Neural cell (in vitro differentiated cells): Measurements from ENCODE around the gene FSHR. TPM values are rescaled to one million over a fixed set of nuclear protein-coding genes. Genes with fewer than 3 reads are reported as not detected.

Source experiments
- H2AFZ ChIP-seq: fragments of 200-600, 300-800 bp; sonication (generic), shearing (Covaris generic); 2 replicates; pipeline ENCODE4 v1.6.0; 2014; ENCODE audit warnings: low read depth, mild to moderate bottlenecking, antibody characterized with exemption, low read length, moderate library complexity
- H3F3A ChIP-seq: fragments of 200-600 bp; shearing (Covaris generic); 2 replicates; pipeline ENCODE4 v1.6.1; 2016; ENCODE audit warnings: mild to moderate bottlenecking, moderate library complexity, mixed read lengths, antibody characterized with exemption, low read length; ENCODE audit not compliant: insufficient read depth, poor library complexity, severe bottlenecking
- H3K27ac ChIP-seq: fragments of 200-600, 300-800 bp; sonication (generic), shearing (Covaris generic); 2 replicates; pipeline ENCODE4 v1.5.1; 2014; ENCODE audit warnings: mild to moderate bottlenecking, low read length, moderate library complexity
- H3K27me3 ChIP-seq: fragments of 300-800, 200-600 bp; sonication (generic), shearing (Covaris generic); 2 replicates; pipeline ENCODE4 v1.6.0; 2014; ENCODE audit warnings: mild to moderate bottlenecking, low read depth, low read length, moderate library complexity; ENCODE audit not compliant: insufficient read depth
- H3K36me3 ChIP-seq: fragments of 300-800, 200-600 bp; sonication (generic), shearing (Covaris generic); 2 replicates; pipeline ENCODE4 v1.5.1; 2014; ENCODE audit warnings: mild to moderate bottlenecking, antibody characterized with exemption, low read length, moderate library complexity; ENCODE audit not compliant: insufficient read depth
- H3K4me2 ChIP-seq: fragments of 300-800, 200-600 bp; sonication (generic), shearing (Covaris generic); 2 replicates; pipeline ENCODE4 v1.6.0; 2014; ENCODE audit warnings: mild to moderate bottlenecking, low read length
- H3K4me3 ChIP-seq: fragments of 300-800, 200-600 bp; sonication (generic), shearing (Covaris generic); 2 replicates; pipeline ENCODE4 v1.5.1; 2014; ENCODE audit warnings: mild to moderate bottlenecking, low read length, moderate library complexity
- H3K79me2 ChIP-seq: fragments of 200-600 bp; shearing (Covaris generic); replicated peaks from 2 replicates; pipeline ENCODE4 v1.6.0; 2014; ENCODE audit warnings: mild to moderate bottlenecking, low read length, moderate library complexity; ENCODE audit not compliant: insufficient read depth
- H3K9ac ChIP-seq: fragments of 300-800, 200-600 bp; sonication (generic), shearing (Covaris generic); 2 replicates; pipeline ENCODE4 v1.6.1; 2016; ENCODE audit warnings: mild to moderate bottlenecking, low read length, mixed read lengths
- H3K9me2 ChIP-seq: fragments of 200-600 bp; shearing (Covaris generic); 2 replicates; pipeline ENCODE4 v1.6.1; 2016; ENCODE audit warnings: mild to moderate bottlenecking, low read length, mixed read lengths; ENCODE audit not compliant: insufficient read depth
- H3K9me3 ChIP-seq: fragments of 200-600, 300-800 bp; sonication (generic), shearing (Covaris generic); 2 replicates; pipeline ENCODE4 v1.6.1; 2016; ENCODE audit warnings: mild to moderate bottlenecking, mixed run types, low read length, moderate library complexity, mixed read lengths
- H4K20me1 ChIP-seq: fragments of 200-600 bp; shearing (Covaris generic); 2 replicates; pipeline ENCODE4 v1.6.1; 2016; ENCODE audit warnings: mild to moderate bottlenecking, mixed run types; ENCODE audit not compliant: insufficient read depth
- CTCF ChIP-seq: fragments of 450-650 bp; IDR thresholded peaks from 2 replicates; pipeline ENCODE4 v1.5.1; 2014; ENCODE audit warnings: antibody characterized with exemption, mild to moderate bottlenecking, moderate library complexity; ENCODE audit not compliant: poor library complexity, severe bottlenecking
- EP300 ChIP-seq: fragments of 450-650 bp; conservative IDR thresholded peaks from 2 replicates; pipeline ENCODE4 v1.6.1; 2014; ENCODE audit warnings: antibody characterized with exemption, mild to moderate bottlenecking, moderate library complexity; ENCODE audit not compliant: poor library complexity, severe bottlenecking
- EZH2 ChIP-seq: fragments of 200-600, 300-800 bp; shearing (Covaris generic), sonication (generic); IDR thresholded peaks from 2 replicates; pipeline ENCODE4 v1.6.1; 2014; ENCODE audit warnings: antibody characterized with exemption, low read length, borderline replicate concordance, mild to moderate bottlenecking; ENCODE audit not compliant: insufficient read depth, poor library complexity, severe bottlenecking
- MXI1 ChIP-seq: fragments of 450-650 bp; conservative IDR thresholded peaks from 2 replicates; pipeline ENCODE4 v1.6.1; 2014; ENCODE audit warnings: antibody characterized with exemption, mild to moderate bottlenecking; ENCODE audit not compliant: poor library complexity, severe bottlenecking
- POLR2AphosphoS5 ChIP-seq: IDR thresholded peaks from 2 replicates; pipeline ENCODE4 v1.6.1; 2012
- RAD21 ChIP-seq: fragments of 450-650 bp; conservative IDR thresholded peaks from 2 replicates; pipeline ENCODE4 v1.6.1; 2014; ENCODE audit warnings: antibody characterized with exemption, mild to moderate bottlenecking, moderate library complexity
- REST ChIP-seq: IDR thresholded peaks from 2 replicates; pipeline ENCODE4 v1.6.1; 2012; ENCODE audit warnings: borderline replicate concordance
- SMC3 ChIP-seq: fragments of 450-650 bp; conservative IDR thresholded peaks from 2 replicates; pipeline ENCODE4 v1.6.1; 2014; ENCODE audit warnings: antibody characterized with exemption, mild to moderate bottlenecking, moderate library complexity; ENCODE audit not compliant: poor library complexity
- TAF1 ChIP-seq: IDR thresholded peaks from 2 replicates; pipeline ENCODE4 v1.6.1; 2012; ENCODE audit warnings: low read depth
- polyA plus RNA-seq: library from polyadenylated mRNA; depleted of rRNA; stranded (reverse); fragments of >200 nt; gene quantifications from 2 replicates; pipeline ENCODE4 v1.2.3, GENCODE V29; 2014

The FSHR gene
- polyA plus RNA-seq, 1 donor from 2014 or later = not detected

GRCh38 chr2:48993576-48993975, 160.7 kb downstream of the FSHR start:
- no peak overlapping the region for H3K4me2 ChIP-seq
- H3K27ac ChIP-seq = no peak overlapping the region
- H3K36me3 ChIP-seq = no peaks in the 10 kb centered on the region
- H2AFZ ChIP-seq = no peak overlapping the region
- no peaks in the 10 kb centered on the region for H3K9me3 ChIP-seq
- H3K9me2 ChIP-seq = no peaks in the 10 kb centered on the region
- H3K4me3 ChIP-seq = no peak overlapping the region
- no peaks in the 10 kb centered on the region for H4K20me1 ChIP-seq
- H3K79me2 ChIP-seq = no peaks in the 10 kb centered on the region
- no peaks in the 10 kb centered on the region for H3K27me3 ChIP-seq
- H3K9ac ChIP-seq = no peak overlapping the region
- no peaks in the 10 kb centered on the region for H3F3A ChIP-seq
- TF ChIP-seq TAF1 (no peak), EZH2 (no peak), EP300 (no peak), SMC3 (no peak), RAD21 (no peak), POLR2AphosphoS5 (no peak), MXI1 (no peak), REST (no peak), CTCF (no peak)

- Histone ChIP-seq H2AFZ (no peak overlapping the region), H3K27ac (no peak overlapping the region), H3K4me3 (no peak overlapping the region), H3K9ac (no peak overlapping the region), H3K79me2 (no peaks in the 10 kb centered on the region), H4K20me1 (no peaks in the 10 kb centered on the region), H3K9me3 (no peaks in the 10 kb centered on the region), H3K4me2 (no peak overlapping the region), H3K27me3 (no peaks in the 10 kb centered on the region), H3K9me2 (no peaks in the 10 kb centered on the region), H3K36me3 (no peaks in the 10 kb centered on the region), H3F3A (no peaks in the 10 kb centered on the region)
- TF ChIP-seq CTCF = no peak
- no peak for TF ChIP-seq EZH2
- TF ChIP-seq TAF1 = no peak
- TF ChIP-seq MXI1 = no peak
- TF ChIP-seq RAD21 = no peak
- no peak for TF ChIP-seq POLR2AphosphoS5
- no peak for TF ChIP-seq EP300
- TF ChIP-seq REST = no peak
- no peak for TF ChIP-seq SMC3
Measured at GRCh38 chr2:48991415-48992131, 162.7 kb downstream of the FSHR start.
